ENCODE measurements around the gene ITPR3. TPM values are rescaled to one million over a fixed set of nuclear protein-coding genes. Genes with fewer than 3 reads are reported as not detected.

Gene ITPR3
- total and polyA plus RNA-seq, 7 donors = 7.7 to 75.3 (median 10.2) TPM

- peaks cover 8 to 46% (median 31%) of the 10 kb centered on the region in 4 donors for H3K36me3 ChIP-seq
- peak in 1 of 2 donors; percentile 61 for TF ChIP-seq POLR2A (IDR thresholded peaks at IDR 0.05)
- no peak for TF ChIP-seq EP300 (IDR thresholded peaks at IDR 0.05)
- peak in 1 of 4 donors; percentile 14 for TF ChIP-seq POLR2AphosphoS5 (IDR thresholded peaks at IDR 0.05)
- H3K27ac ChIP-seq = peak overlapping the region; percentile 45 to 87 (median 66)
- no peaks in the 10 kb centered on the region for H3K9me3 ChIP-seq
- 11 to 45% methylated on average over 9 of the region's 9 CpGs for WGBS, 2 donors
- DNase-seq = peak; percentile 82
- intact Hi-C loops (cut with DNase I) = loop anchor here (10.0 kb wide), 1 partner anchor 182 kb away; the partner anchor contains the start of gene KIFC1
- H3K4me3 ChIP-seq = no peak overlapping the region
- no peaks in the 10 kb centered on the region for H3K27me3 ChIP-seq
- peaks cover 0 to 24% (median 21%) of the 10 kb centered on the region in 4 donors for H3K4me1 ChIP-seq
These were observed 44.0 kb upstream of the ITPR3 start for GRCh38 chr6:33577106-33577535.

DNA sequence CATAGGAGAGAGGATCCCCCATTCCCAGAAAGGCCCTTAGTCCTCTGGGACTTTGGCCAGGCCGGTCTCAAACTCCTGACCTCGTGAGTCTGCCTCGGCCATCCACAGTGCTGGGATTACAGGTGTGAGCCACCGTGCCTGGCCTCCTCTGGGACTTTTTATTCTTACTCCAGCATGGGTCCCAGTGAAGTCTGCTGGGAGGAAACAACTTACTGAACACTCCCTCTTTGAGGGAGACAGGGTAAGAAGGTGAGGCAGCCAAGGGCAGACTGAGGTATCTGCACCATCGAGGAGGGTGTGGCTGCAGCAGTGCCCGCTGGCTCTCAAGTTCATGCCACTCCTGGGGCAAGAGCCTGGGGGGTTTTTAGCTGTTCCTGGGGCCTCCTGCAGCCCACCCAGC is 43.4 kb upstream of the ITPR3 start:
- no peak overlapping the region for H3K4me3 ChIP-seq
- no peak for TF ChIP-seq EP300 (IDR thresholded peaks at IDR 0.05)
- no peak for TF ChIP-seq POLR2AphosphoS5 (IDR thresholded peaks at IDR 0.05)
- TF ChIP-seq POLR2A (IDR thresholded peaks at IDR 0.05) = no peak
- TF ChIP-seq, protein P1, sequence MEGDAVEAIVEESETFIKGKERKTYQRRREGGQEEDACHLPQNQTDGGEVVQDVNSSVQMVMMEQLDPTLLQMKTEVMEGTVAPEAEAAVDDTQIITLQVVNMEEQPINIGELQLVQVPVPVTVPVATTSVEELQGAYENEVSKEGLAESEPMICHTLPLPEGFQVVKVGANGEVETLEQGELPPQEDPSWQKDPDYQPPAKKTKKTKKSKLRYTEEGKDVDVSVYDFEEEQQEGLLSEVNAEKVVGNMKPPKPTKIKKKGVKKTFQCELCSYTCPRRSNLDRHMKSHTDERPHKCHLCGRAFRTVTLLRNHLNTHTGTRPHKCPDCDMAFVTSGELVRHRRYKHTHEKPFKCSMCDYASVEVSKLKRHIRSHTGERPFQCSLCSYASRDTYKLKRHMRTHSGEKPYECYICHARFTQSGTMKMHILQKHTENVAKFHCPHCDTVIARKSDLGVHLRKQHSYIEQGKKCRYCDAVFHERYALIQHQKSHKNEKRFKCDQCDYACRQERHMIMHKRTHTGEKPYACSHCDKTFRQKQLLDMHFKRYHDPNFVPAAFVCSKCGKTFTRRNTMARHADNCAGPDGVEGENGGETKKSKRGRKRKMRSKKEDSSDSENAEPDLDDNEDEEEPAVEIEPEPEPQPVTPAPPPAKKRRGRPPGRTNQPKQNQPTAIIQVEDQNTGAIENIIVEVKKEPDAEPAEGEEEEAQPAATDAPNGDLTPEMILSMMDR (IDR thresholded peaks at IDR 0.05) = no peak
- intact Hi-C loops (cut with DNase I) = loop anchor here (10.0 kb wide), 1 partner anchor 183 kb away; the partner anchor contains the start of gene KIFC1
- H3K27ac ChIP-seq = peak overlapping the region; percentile 45 to 87 (median 66)
- WGBS, 2 donors = 27 to 77% methylated on average over 6 of the region's 6 CpGs
- H3K36me3 ChIP-seq = peaks cover 8 to 46% (median 31%) of the 10 kb centered on the region in 4 donors
- no peak for DNase-seq
- H3K9me3 ChIP-seq = no peaks in the 10 kb centered on the region
- H3K27me3 ChIP-seq = no peaks in the 10 kb centered on the region
- peaks cover 0 to 24% (median 21%) of the 10 kb centered on the region in 4 donors for H3K4me1 ChIP-seq

- intact Hi-C loops (cut with DNase I) = loop anchor here (10.0 kb wide), 1 partner anchor 183 kb away; the partner anchor contains the start of gene KIFC1
- no peak for DNase-seq
- WGBS, 2 donors = 60 to 80% methylated on average over 7 of the region's 7 CpGs
- peak overlapping the region in 3 of 4 donors; percentile 82 to 92 (median 88) for H3K4me3 ChIP-seq
- H3K27me3 ChIP-seq = no peaks in the 10 kb centered on the region
- H3K9me3 ChIP-seq = no peaks in the 10 kb centered on the region
- no peak for TF ChIP-seq EP300 (IDR thresholded peaks at IDR 0.05)
- peaks cover 0 to 24% (median 21%) of the 10 kb centered on the region in 4 donors for H3K4me1 ChIP-seq
- H3K36me3 ChIP-seq = peaks cover 8 to 46% (median 31%) of the 10 kb centered on the region in 4 donors
- peak overlapping the region; percentile 85 to 87 (median 86) for H3K27ac ChIP-seq
These were observed 43.0 kb upstream of the ITPR3 start for GRCh38 chr6:33578164-33578563.

GRCh38 chr6:33578588-33579011 is 42.5 kb upstream of the ITPR3 start:
- Histone ChIP-seq H3K27me3 (no peaks in the 10 kb centered on the region), H3K4me1 (peaks cover 0 to 24% (median 21%) of the 10 kb centered on the region in 4 donors), H3K27ac (peak overlapping the region; percentile 85 to 87 (median 86)), H3K4me3 (peak overlapping the region in 3 of 4 donors; percentile 82 to 92 (median 88)), H3K36me3 (peaks cover 8 to 43% (median 31%) of the 10 kb centered on the region in 4 donors), H3K9me3 (no peaks in the 10 kb centered on the region)
- WGBS, 2 donors = 15 to 25% methylated on average over 9 of the region's 9 CpGs
- intact Hi-C loops (cut with DNase I) = loop anchor here (10.0 kb wide), 1 partner anchor 184 kb away; the partner anchor contains the start of gene KIFC1
- TF ChIP-seq, protein P1 (IDR thresholded peaks at IDR 0.05) = no peak
- TF ChIP-seq EP300 (IDR thresholded peaks at IDR 0.05) = no peak
- DNase-seq = no peak

DNA sequence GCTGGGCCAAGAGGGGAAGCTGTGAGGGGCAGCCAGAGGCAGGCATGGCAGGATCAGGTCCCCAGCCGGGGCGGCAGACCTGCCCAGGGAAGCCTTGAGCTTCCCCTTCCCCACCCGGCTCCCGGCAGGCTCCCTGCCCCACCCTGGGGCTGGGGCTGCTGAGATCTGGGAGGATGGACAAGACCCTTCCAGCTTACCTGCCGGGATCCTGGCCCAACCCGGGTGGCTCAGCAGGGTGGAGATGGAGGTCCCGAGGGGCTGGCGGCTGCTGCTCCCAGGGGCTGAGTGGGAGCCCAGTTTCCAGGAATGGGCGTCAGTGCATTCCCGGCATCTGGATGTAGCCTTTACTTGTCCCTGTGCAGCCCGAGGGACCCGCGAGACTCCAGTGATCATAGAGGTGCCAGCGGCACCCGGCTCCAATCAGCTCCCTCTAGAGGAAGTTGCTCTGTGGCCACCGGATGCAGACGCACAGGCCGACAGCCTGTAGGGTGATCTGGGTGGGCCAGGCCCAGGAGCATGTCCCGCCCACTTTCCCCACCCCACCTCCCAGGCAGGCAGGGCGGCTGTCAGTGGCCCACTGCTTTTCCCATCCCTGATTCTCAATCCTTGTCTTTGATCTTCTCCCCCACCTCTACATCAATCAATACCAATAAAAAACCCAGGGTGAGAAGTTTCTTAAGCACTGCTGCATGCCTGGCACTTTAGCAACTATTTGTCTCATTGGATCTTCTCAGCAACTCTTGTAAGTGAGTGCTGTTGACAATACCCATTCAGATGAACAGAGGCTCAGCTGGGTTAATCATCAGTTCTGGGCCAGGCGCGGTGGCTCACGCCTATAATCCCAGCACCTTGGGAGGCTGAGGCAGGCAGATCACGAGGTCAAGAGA is 41.1 kb upstream of the ITPR3 start, which contains the start of gene BAK1:
Gene BAK1 (minus strand): TSS at position 449 of the 887 bp plus-strand sequence. CDS start 2,672 bp downstream, outside the sequence.
- Histone ChIP-seq H3K36me3 (peaks cover 4 to 28% (median 18%) of the 10 kb centered on the region in 4 donors), H3K27ac (peak within 1 kb of the TSS; percentile 85 to 87 (median 86)), H3K4me3 (peak within 1 kb of the TSS; percentile 82 to 92 (median 88)), H3K27me3 (no peaks in the 10 kb centered on the region), H3K4me1 (peaks cover 0 to 24% (median 21%) of the 10 kb centered on the region in 4 donors), H3K9me3 (no peaks in the 10 kb centered on the region)
- intact Hi-C loops (cut with DNase I) = loop anchor here (10.0 kb wide), 2 partner anchors 185 to 575 kb away; partner anchors contain the start of gene KIFC1
- TF ChIP-seq POLR2A (IDR thresholded peaks at IDR 0.05) (peak; percentile 56 to 90), POLR2AphosphoS5 (IDR thresholded peaks at IDR 0.05) (peak; percentile 71 to 88 (median 85)), EP300 (IDR thresholded peaks at IDR 0.05) (no peak)
- TF ChIP-seq, protein P1 (IDR thresholded peaks at IDR 0.05) = peak in 3 of 4 experiments; percentile 49 to 52 (median 50)
- DNase-seq = peak; percentile 97
- WGBS, 2 donors = 1 to 5% methylated on average over 24 of the region's 24 CpGs

Data from sigmoid colon (tissue), 7 donors.